HepG2 (cell line): ENCODE results near the gene CDIP1. TPM values are rescaled to one million over a fixed set of nuclear protein-coding genes. Genes with fewer than 3 reads are reported as not detected.

Experiments
- ATAC-seq: fragments of 200-7000 bp; cut with Tn5 transposase; 3 replicates; pipeline ENCODE4 v1.9.1; 2020; ENCODE audit warnings: mild to moderate bottlenecking, moderate library complexity
- BruUV-seq: library from RNA; stranded (reverse); fragments of 400-500 nt; replicated peaks from 2 replicates; lab custom pipeline; 2021; lab: Mats Ljungman, UMichigan
- CTCF ChIA-PET: fragments of 300-600 bp; formaldehyde crosslinking; extraction: SDS; loops from one replicate; lab custom pipeline; 2021; ENCODE audit warnings: low total read pairs, inconsistent platforms, low intra/inter-chr PET ratio; lab: Yijun Ruan, JAX
- POLR2A ChIA-PET: fragments of 350-600 bp; sonication (Branson Sonifier 250); formaldehyde crosslinking; loops from one replicate; lab custom pipeline; 2020; ENCODE audit warnings: antibody characterized with exemption, inconsistent platforms; lab: Yijun Ruan, JAX
- DNase-seq: peaks from one replicate; pipeline ENCODE4 v3.0.0-alpha.2; 2015; ENCODE audit warnings: low spot score
- FAIRE-seq: peaks from 3 replicates; lab custom pipeline; 2011; peaks lifted over from hg19 to GRCh38; lab: Jason Lieb, UNC
- H2AFZ ChIP-seq: one replicate; pipeline ENCODE4 v1.6.1; 2011; ENCODE audit warnings: low read length, inconsistent platforms
- H3K27ac ChIP-seq: fragments of 300-600 bp; 3 replicates; pipeline ENCODE4 v1.8.0; 2011; ENCODE audit warnings: mixed run types, mild to moderate bottlenecking, mixed read lengths, low read length, inconsistent platforms; ENCODE audit not compliant: insufficient read depth; ENCODE audit errors: extremely low read length
- H3K27me3 ChIP-seq, 2 experiments: fragments of 200-600 bp in 1 of 2; 2 replicates in 1 of 2; 3 replicates in 1 of 2; pipeline versions ENCODE4 v1.6.0 to v1.8.0; 2011; ENCODE audit warnings: low read length in 2 of 2, mild to moderate bottlenecking in 2 of 2, moderate library complexity in 2 of 2, inconsistent platforms in 1 of 2; ENCODE audit not compliant: insufficient read depth in 2 of 2, control insufficient read depth in 1 of 2
- H3K36me3 ChIP-seq, 2 experiments: fragments of 200-600 bp in 1 of 2; replicated peaks in 1 of 2; 2 replicates in 1 of 2; 3 replicates in 1 of 2; pipeline versions ENCODE4 v1.5.1 to v1.8.0; 2011; ENCODE audit warnings: low read length in 2 of 2, inconsistent platforms in 1 of 2; ENCODE audit not compliant: insufficient read depth in 2 of 2, control insufficient read depth in 1 of 2
- H3K4me1 ChIP-seq: 2 replicates; pipeline ENCODE4 v1.5.1; 2012; ENCODE audit warnings: low read length, inconsistent platforms; ENCODE audit not compliant: insufficient read depth
- H3K4me2 ChIP-seq: 2 replicates; pipeline ENCODE4 v1.6.0; 2011; ENCODE audit warnings: low read depth, low read length, inconsistent platforms
- H3K4me3 ChIP-seq, 3 experiments: fragments of 200-600 bp in 1 of 3; sonication (generic), shearing (Covaris generic) in 1 of 3; replicated peaks in 1 of 3; 2 replicates each; pipeline ENCODE4 v1.5.1; 2011 to 2016; ENCODE audit warnings: low read length in 3 of 3, inconsistent platforms in 2 of 3, low read depth in 2 of 3, mild to moderate bottlenecking in 2 of 3, control low read depth in 1 of 3, mixed read lengths in 1 of 3; ENCODE audit not compliant: insufficient read depth in 1 of 3
- H3K79me2 ChIP-seq: one replicate; pipeline ENCODE4 v1.6.1; 2011; ENCODE audit warnings: low read length, inconsistent platforms; ENCODE audit not compliant: insufficient read depth
- H3K9ac ChIP-seq: 2 replicates; pipeline ENCODE4 v1.6.0; 2011; ENCODE audit warnings: mild to moderate bottlenecking, low read depth, low read length, inconsistent platforms; ENCODE audit not compliant: insufficient read depth
- H3K9me3 ChIP-seq: 2 replicates; pipeline ENCODE4 v1.5.1; 2012; ENCODE audit warnings: mild to moderate bottlenecking, low read length
- H4K20me1 ChIP-seq: 2 replicates; pipeline ENCODE4 v1.6.0; 2011; ENCODE audit warnings: inconsistent platforms, mild to moderate bottlenecking, low read length, moderate library complexity; ENCODE audit not compliant: insufficient read depth
- AGO1 ChIP-seq: fragments of 200-400 bp; formaldehyde crosslinking; IDR thresholded peaks from 2 replicates; pipeline ENCODE4 v1.6.1; 2017; ENCODE audit warnings: mild to moderate bottlenecking, low read depth, low read length, moderate library complexity; ENCODE audit not compliant: poor library complexity, severe bottlenecking
- BRCA1 ChIP-seq: sonication (generic); formaldehyde crosslinking; IDR thresholded peaks from 2 replicates; pipeline ENCODE4 v1.4.0; 2020; ENCODE audit warnings: missing genetic modification reagents
- CBFB ChIP-seq: sonication (generic); formaldehyde crosslinking; IDR thresholded peaks from 2 replicates; pipeline ENCODE4 v1.4.0; 2020; ENCODE audit warnings: missing genetic modification reagents
- CREB1 ChIP-seq, 2 experiments: fragments of 450-650 bp in 1 of 2; IDR thresholded peaks; 2 replicates each; pipeline ENCODE4 v1.6.1; 2016 to 2017; ENCODE audit warnings: control low read depth in 1 of 2, mild to moderate bottlenecking in 1 of 2, missing compliant biosample characterization in 1 of 2, missing genetic modification characterization in 1 of 2
- DMTF1 ChIP-seq: sonication (generic); formaldehyde crosslinking; IDR thresholded peaks from 2 replicates; pipeline ENCODE4 v1.4.0; 2020; ENCODE audit warnings: mild to moderate bottlenecking, missing genetic modification reagents
- HOMEZ ChIP-seq: IDR thresholded peaks from 2 replicates; pipeline ENCODE4 v1.6.1; 2016; ENCODE audit warnings: low read depth
- KLF11 ChIP-seq: IDR thresholded peaks from 2 replicates; pipeline ENCODE4 v1.6.1; 2016; ENCODE audit warnings: missing compliant biosample characterization
- NFATC3 ChIP-seq: sonication (generic); formaldehyde crosslinking; IDR thresholded peaks from 2 replicates; pipeline ENCODE4 v1.5.1; 2020; ENCODE audit warnings: mild to moderate bottlenecking, missing genetic modification reagents
- PCBP1 ChIP-seq: fragments of 200-400 bp; formaldehyde crosslinking; IDR thresholded peaks from 2 replicates; pipeline ENCODE4 v1.6.1; 2017; ENCODE audit warnings: mild to moderate bottlenecking, low read depth, low read length, borderline replicate concordance
- PPARG ChIP-seq: conservative IDR thresholded peaks from 2 replicates; pipeline ENCODE4 v1.6.1; 2016; ENCODE audit warnings: missing biosample characterization, missing genetic modification reagents
- SMYD3 ChIP-seq: sonication (generic); formaldehyde crosslinking; IDR thresholded peaks from 2 replicates; pipeline ENCODE4 v1.8.1; 2023; ENCODE audit warnings: mild to moderate bottlenecking, missing genetic modification reagents
- ZGPAT ChIP-seq: IDR thresholded peaks from 2 replicates; pipeline ENCODE4 v1.6.1; 2016; ENCODE audit warnings: mild to moderate bottlenecking
- ZNF124 ChIP-seq: sonication (generic); formaldehyde crosslinking; IDR thresholded peaks from 2 replicates; pipeline ENCODE4 v1.4.0; 2020; ENCODE audit warnings: missing genetic modification reagents
- ZNF709 ChIP-seq: sonication (generic); formaldehyde crosslinking; IDR thresholded peaks from 2 replicates; pipeline ENCODE4 v1.5.0; 2020; ENCODE audit warnings: mild to moderate bottlenecking, missing genetic modification reagents
- ZNF800 ChIP-seq: sonication (generic); formaldehyde crosslinking; IDR thresholded peaks from 2 replicates; pipeline ENCODE4 v1.4.0; 2020; ENCODE audit warnings: missing genetic modification reagents
- ZNF883 ChIP-seq: sonication (generic); formaldehyde crosslinking; IDR thresholded peaks from 2 replicates; pipeline ENCODE4 v1.5.1; 2020; ENCODE audit warnings: mild to moderate bottlenecking, missing genetic modification reagents; ENCODE audit errors: not compliant biosample characterization
- WGBS: methylation state at CpG from one replicate; pipeline ENCODE4 v1.1.6; 2017; ENCODE audit warnings: low lambda C conversion rate; 5-methylcytosine and 5-hydroxymethylcytosine counted together
- in situ Hi-C: cut with HindIII; loops from 2 replicates; pipeline ENCODE4 v1.10.0; 2017; ENCODE audit warnings: low pct_unique_long_range_greater_than_20kb; ENCODE audit not compliant: extremely low pct_ligation_motif_present
- intact Hi-C: fragments of 100-400 bp; cut with micrococcal nuclease; formaldehyde crosslinking; loops from one replicate; pipeline ENCODE4 v1.10.0; 2022; ENCODE audit not compliant: unreplicated experiment
- polyA plus RNA-seq, 8 experiments: library from polyadenylated mRNA; depleted of rRNA in 3 of 8; stranded (reverse) in 7 of 8; unstranded in 1 of 8; fragments of >200 nt; fragmentation: Illumina TruSeq in 4 of 8; extraction: Trizol in 4 of 8; gene quantifications; 2 replicates each; pipeline versions ENCODE4 v1.2.1 to v1.2.3, GENCODE V29; 2011 to 2016; ENCODE audit warnings: low read depth in 4 of 8, missing spikeins in 1 of 8, mixed read lengths in 1 of 8; ENCODE audit not compliant: insufficient read depth in 1 of 8
- total RNA-seq, 5 experiments: library from RNA; depleted of rRNA; stranded (reverse); fragments of >200 nt; fragmentation: Illumina TruSeq; extraction: Trizol; gene quantifications; 2 replicates each; pipeline ENCODE4 v1.2.3, GENCODE V29; 2016; ENCODE audit warnings: low read depth in 1 of 5

Gene CDIP1
- total and polyA plus RNA-seq, 2 of the 13 experiments (the other 11 are each of a cell fraction or from before 2014, with no cell fraction given): 31.2 to 56.7 TPM

GRCh38 chr16:4566144-4566543 is 27.6 kb upstream of the CDIP1 start:
- Histone ChIP-seq H3K4me3 (no peak overlapping the region), H3K27me3 (peaks cover 0 to 27% of the 10 kb centered on the region in 2 experiments; a peak in 2 of 5 replicates), H2AFZ (no peak overlapping the region), H3K27ac (no peak overlapping the region), H3K79me2 (no peaks in the 10 kb centered on the region), H3K36me3 (no peaks in the 10 kb centered on the region), H3K9me3 (no peaks in the 10 kb centered on the region), H3K4me1 (peaks cover 24% of the 10 kb centered on the region), H4K20me1 (no peaks in the 10 kb centered on the region), H3K4me2 (no peak overlapping the region), H3K9ac (no peak overlapping the region)
- POLR2A ChIA-PET: no interaction called here
- BruUV-seq: no TSS peak
- intact Hi-C loops (loop anchor here (10.0 kb wide), 1 partner anchor 71 kb away; no protein-coding TSS in a partner anchor), in situ Hi-C loops (no loop called here)
- ATAC-seq: no peak
- no peak for DNase-seq
- WGBS: 26% methylated on average over 3 of the region's 3 CpGs
- no peak for FAIRE-seq
- CTCF ChIA-PET: no interaction called here
- no peak for TF ChIP-seq PPARG (CRISPR knock-in tag)
- no peak for TF ChIP-seq AGO1
- TF ChIP-seq HOMEZ (CRISPR knock-in tag): no peak
- TF ChIP-seq ZGPAT (CRISPR knock-in tag): no peak
- no peak for TF ChIP-seq NFATC3 (CRISPR knock-in tag)
- no peak for TF ChIP-seq ZNF800 (CRISPR knock-in tag)
- TF ChIP-seq CBFB (CRISPR knock-in tag): no peak
- no peak for TF ChIP-seq KLF11 (CRISPR knock-in tag)
- no peak for TF ChIP-seq ZNF124 (CRISPR knock-in tag)
- no peak for TF ChIP-seq SMYD3 (CRISPR knock-in tag)
- TF ChIP-seq PCBP1: no peak
- TF ChIP-seq ZNF883: no peak
- no peak for TF ChIP-seq ZNF709 (CRISPR knock-in tag)
- no peak for TF ChIP-seq CREB1 (IDR thresholded peaks at IDR 0.05)
- TF ChIP-seq CREB1 (CRISPR knock-in tag; IDR thresholded peaks at IDR 0.05): no peak
- no peak for TF ChIP-seq DMTF1 (CRISPR knock-in tag)
- TF ChIP-seq BRCA1 (CRISPR knock-in tag): no peak
